OCI-LY7 (cell line): Measurements from ENCODE around the gene MVK.

ENCODE experiments used
- CTCF ChIP-seq: fragments of 200-600 bp; sonication (generic); conservative IDR thresholded peaks from 2 replicates; pipeline ENCODE4 v1.5.1; 2014; ENCODE audit warnings: mild to moderate bottlenecking, antibody characterized with exemption, low read length, moderate library complexity, mixed read lengths
- EZH2phosphoT487 ChIP-seq: fragments of 200-600 bp; sonication (generic); IDR thresholded peaks from 2 replicates; pipeline ENCODE4 v1.6.1; 2018; ENCODE audit warnings: low read depth, borderline replicate concordance, mild to moderate bottlenecking, mixed run types, antibody characterized with exemption, low read length, moderate library complexity, mixed read lengths

GRCh38 chr12:109635717-109636116, 62.1 kb downstream of the MVK start:
- no peak for TF ChIP-seq CTCF
- TF ChIP-seq EZH2phosphoT487: no peak
